Activated CD4-positive, alpha-beta memory T cell treated with anti-CD3 and anti-CD28 coated beads for 36 hours (primary cell): ENCODE results near the gene ARHGAP45. TPM values are rescaled to one million over a fixed set of nuclear protein-coding genes. Genes with fewer than 3 reads are reported as not detected.

Source experiments
- CTCF ChIA-PET: fragments of 350-600 bp; sonication (Branson Sonifier 250); formaldehyde crosslinking; loops from one replicate; lab custom pipeline; 2021; ENCODE audit warnings: antibody characterized with exemption, inconsistent platforms; lab: Charles Lee
- POLR2A ChIA-PET: fragments of 350-600 bp; sonication (Branson Sonifier 250); formaldehyde crosslinking; loops from one replicate; lab custom pipeline; 2021; ENCODE audit warnings: antibody characterized with exemption; lab: Charles Lee
- DNase-seq: peaks from one replicate; pipeline ENCODE4 v3.0.0-alpha.2; 2020
- H3K27ac Mint-ChIP-seq: one replicate; pipeline ENCODE4 v1.8.0; 2021; ENCODE audit warnings: mixed read lengths
- H3K27me3 Mint-ChIP-seq: one replicate; pipeline ENCODE4 v1.8.0; 2021; ENCODE audit warnings: mixed read lengths
- H3K36me3 Mint-ChIP-seq: one replicate; pipeline ENCODE4 v1.8.0; 2021; ENCODE audit warnings: mixed read lengths
- H3K4me1 Mint-ChIP-seq: one replicate; pipeline ENCODE4 v1.8.0; 2021; ENCODE audit warnings: low read depth, mixed read lengths
- H3K4me3 Mint-ChIP-seq: one replicate; pipeline ENCODE4 v1.8.0; 2021; ENCODE audit warnings: mild to moderate bottlenecking, mixed read lengths
- H3K9me3 Mint-ChIP-seq: one replicate; pipeline ENCODE4 v1.8.0; 2021; ENCODE audit warnings: mixed read lengths
- intact Hi-C: fragments of 100-400 bp; cut with micrococcal nuclease; formaldehyde crosslinking; loops from one replicate; pipeline ENCODE4 v1.15.1; 2023
- total RNA-seq, 2 experiments: library from RNA; stranded (reverse); gene quantifications; one replicate each; pipeline ENCODE4 v1.2.3, GENCODE V29; 2021

The ARHGAP45 gene
- total RNA-seq, 2 experiments from 2014 or later: 136 to 142 TPM

DNA sequence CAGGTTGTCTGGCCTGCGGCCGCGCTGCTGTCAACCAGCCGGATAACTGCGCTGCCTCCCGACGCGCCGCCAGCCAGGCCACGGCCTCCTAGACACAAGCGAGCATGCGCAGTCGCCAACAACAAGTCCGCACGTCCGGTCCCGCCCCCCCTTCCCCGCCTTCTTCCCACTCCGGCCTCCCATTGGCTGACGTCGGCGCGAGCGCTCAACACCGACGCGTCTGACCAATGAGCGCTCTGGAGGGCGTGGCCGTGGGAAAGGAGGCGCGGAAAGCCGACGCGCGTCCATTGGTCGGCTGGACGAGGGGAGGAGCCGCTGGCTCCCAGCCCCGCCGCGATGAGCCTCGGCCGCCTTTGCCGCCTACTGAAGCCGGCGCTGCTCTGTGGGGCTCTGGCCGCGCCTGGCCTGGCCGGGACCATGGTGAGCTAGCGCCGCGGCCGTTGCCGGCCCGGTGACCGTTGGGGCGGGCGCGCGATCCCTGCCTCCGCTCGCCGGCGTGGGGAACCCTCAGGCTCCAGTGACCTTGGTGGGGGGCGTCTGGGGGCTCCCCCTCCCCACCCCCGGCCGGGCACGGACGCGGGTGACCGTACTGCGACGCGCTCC lies 36.8 kb downstream of the ARHGAP45 start, which contains the start of gene GPX4:
TSS of gene GPX4 (plus strand) at position 287 of the 603 bp plus-strand sequence. CDS start at position 337, 50 bp downstream.
- peak; percentile 99 for DNase-seq
- peak within 1 kb of the TSS; percentile 75 for H3K4me3 Mint-ChIP-seq
- peaks cover 50% of the 10 kb centered on the region for H3K4me1 Mint-ChIP-seq
- H3K36me3 Mint-ChIP-seq: peaks cover 5% of the 10 kb centered on the region
- no peaks in the 10 kb centered on the region for H3K27me3 Mint-ChIP-seq
- CTCF ChIA-PET: interaction anchor here (1.3 to 1.8 kb wide), 2 partner anchors 10 to 64 kb away, joined by 3 to 5 read pairs; no protein-coding TSS in a partner anchor
- intact Hi-C loops: loop anchor here (1.0 to 10.0 kb wide), 8 partner anchors 9 to 179 kb away; partner anchors contain the start of genes ARID3A, ATP5F1D, POLR2E and RNU6-2
- peak within 1 kb of the TSS; percentile 89 for H3K27ac Mint-ChIP-seq
- peaks cover 6% of the 10 kb centered on the region for H3K9me3 Mint-ChIP-seq
- POLR2A ChIA-PET: interaction anchor here (0.6 to 4.5 kb wide), 12 partner anchors 9 to 84 kb away, joined by 3 to 25 read pairs (median 4); partner anchors contain the start of genes ARHGAP45 and RNU6-2

DNA sequence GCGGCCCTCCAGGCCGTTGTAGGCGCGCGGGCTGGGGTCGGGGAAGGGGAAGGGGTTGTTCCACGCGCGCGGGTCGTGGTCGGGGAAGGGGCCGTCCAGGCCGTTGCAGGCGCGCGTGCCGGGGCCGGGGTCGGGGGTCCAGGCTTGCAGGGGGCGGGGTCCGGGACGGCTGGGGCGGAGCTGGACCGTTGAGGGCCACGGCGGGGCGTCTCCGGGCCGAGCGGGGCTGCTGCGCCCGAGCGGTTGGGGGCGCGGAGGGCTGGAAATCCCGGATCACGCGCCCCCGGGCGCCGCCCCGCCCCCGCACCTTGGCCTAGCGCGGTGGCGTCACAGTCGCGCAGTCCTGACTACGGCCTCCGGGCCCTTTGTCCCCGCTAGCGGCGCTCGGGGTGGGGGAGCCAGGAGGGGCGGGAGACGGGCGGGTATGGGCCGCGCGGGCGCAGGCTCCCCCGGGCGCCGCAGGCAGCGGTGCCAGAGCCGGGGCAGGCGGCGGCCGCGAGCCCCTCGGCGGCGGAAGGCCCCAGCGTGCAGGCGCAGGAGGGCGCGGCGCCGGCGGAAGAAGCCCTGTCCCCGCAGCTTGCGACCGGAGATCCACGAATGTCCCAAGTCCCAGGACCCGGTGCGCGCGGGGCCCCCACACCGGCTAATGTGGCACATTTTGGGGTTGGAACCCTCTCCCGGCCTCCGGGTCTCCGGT lies 37.5 kb downstream of the ARHGAP45 start:
- peak; percentile 78 for DNase-seq
- peak overlapping the region; percentile 75 for H3K4me3 Mint-ChIP-seq
- intact Hi-C loops: loop anchor here (5.0 to 10.0 kb wide), 3 partner anchors 88 to 180 kb away; partner anchors contain the start of genes ARID3A and ATP5F1D
- peaks cover 6% of the 10 kb centered on the region for H3K9me3 Mint-ChIP-seq
- H3K27ac Mint-ChIP-seq: no peak overlapping the region
- ChIA-PET POLR2A (interaction anchor here (0.6 to 4.5 kb wide), 9 partner anchors 10 to 164 kb away, joined by 3 to 25 read pairs (median 4); partner anchors contain the start of gene ARHGAP45), CTCF (interaction anchor here (1.1 to 1.8 kb wide), 4 partner anchors 9 to 40 kb away, joined by 3 to 5 read pairs (median 3); partner anchors contain the start of gene ARHGAP45)
- no peaks in the 10 kb centered on the region for H3K27me3 Mint-ChIP-seq
- peaks cover 43% of the 10 kb centered on the region for H3K4me1 Mint-ChIP-seq
- H3K36me3 Mint-ChIP-seq: peaks cover 5% of the 10 kb centered on the region

- Mint-ChIP-seq H3K27me3 (no peaks in the 10 kb centered on the region), H3K9me3 (no peaks in the 10 kb centered on the region), H3K4me1 (peaks cover 35% of the 10 kb centered on the region), H3K27ac (peak overlapping the region; percentile 23), H3K36me3 (peaks cover 8% of the 10 kb centered on the region), H3K4me3 (peak overlapping the region; percentile 75)
- no peak for DNase-seq
- CTCF ChIA-PET: interaction anchor here (1.1 to 1.8 kb wide), 4 partner anchors 8 to 40 kb away, joined by 3 to 5 read pairs (median 3); partner anchors contain the start of gene ARHGAP45
- intact Hi-C loops: loop anchor here (10.0 kb wide), 1 partner anchor 180 kb away; the partner anchor contains the start of gene ARID3A
- POLR2A ChIA-PET: interaction anchor here (0.8 to 4.5 kb wide), 6 partner anchors 11 to 164 kb away, joined by 3 to 25 read pairs (median 6); partner anchors contain the start of gene ARHGAP45
Observed at GRCh38 chr19:1105008-1105872, 38.3 kb downstream of the ARHGAP45 start.

DNA sequence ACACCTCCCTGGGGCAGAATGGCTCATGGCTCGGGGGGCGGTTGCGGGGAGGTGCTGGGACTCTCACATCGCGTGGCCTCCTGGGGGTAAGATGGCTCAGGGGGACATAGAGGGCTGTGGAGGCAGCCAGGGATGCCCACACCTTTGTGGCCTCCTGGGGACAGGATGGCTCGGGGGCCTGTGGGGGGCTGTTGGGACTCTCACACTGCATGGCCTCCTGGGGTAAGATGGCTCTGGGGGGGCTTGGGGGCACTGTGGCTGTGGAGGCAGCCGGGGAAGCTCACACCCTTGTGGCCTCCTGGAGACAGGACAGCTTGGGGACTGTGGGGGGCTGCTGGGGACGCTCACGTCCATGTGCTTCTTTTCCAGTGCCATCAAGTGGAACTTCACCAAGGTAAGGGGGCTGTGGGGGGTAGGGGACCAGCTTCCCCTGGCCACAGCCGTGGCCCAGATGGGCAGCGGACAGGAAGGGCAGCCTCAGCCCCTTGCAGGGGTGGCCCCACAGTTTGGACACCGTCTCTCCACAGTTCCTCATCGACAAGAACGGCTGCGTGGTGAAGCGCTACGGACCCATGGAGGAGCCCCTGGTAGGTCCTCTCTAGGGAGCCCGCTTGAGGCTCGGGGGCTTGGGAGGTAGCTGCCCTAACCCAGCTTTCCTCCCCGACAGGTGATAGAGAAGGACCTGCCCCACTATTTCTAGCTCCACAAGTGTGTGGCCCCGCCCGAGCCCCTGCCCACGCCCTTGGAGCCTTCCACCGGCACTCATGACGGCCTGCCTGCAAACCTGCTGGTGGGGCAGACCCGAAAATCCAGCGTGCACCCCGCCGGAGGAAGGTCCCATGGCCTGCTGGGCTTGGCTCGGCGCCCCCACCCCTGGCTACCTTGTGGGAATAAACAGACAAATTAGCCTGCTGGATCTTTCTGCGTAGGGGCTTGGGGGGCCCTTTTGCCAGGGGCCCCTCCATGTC lies 39.2 kb downstream of the ARHGAP45 start:
- Mint-ChIP-seq H3K4me1 (peaks cover 33% of the 10 kb centered on the region), H3K27me3 (no peaks in the 10 kb centered on the region), H3K27ac (peak overlapping the region; percentile 23), H3K36me3 (peaks cover 8% of the 10 kb centered on the region), H3K9me3 (no peaks in the 10 kb centered on the region), H3K4me3 (peak overlapping the region; percentile 49)
- intact Hi-C loops: loop anchor here (10.0 kb wide), 1 partner anchor 181 kb away; the partner anchor contains the start of gene ARID3A
- CTCF ChIA-PET: no interaction called here
- POLR2A ChIA-PET: interaction anchor here (0.7 to 1.5 kb wide), 2 partner anchors 25 to 34 kb away, joined by 3 to 9 read pairs; no protein-coding TSS in a partner anchor
- DNase-seq: no peak

- no peaks in the 10 kb centered on the region for H3K27me3 Mint-ChIP-seq
- intact Hi-C loops: loop anchor here (10.0 kb wide), 1 partner anchor 182 kb away; the partner anchor contains the start of gene ARID3A
- DNase-seq: no peak
- ChIA-PET POLR2A (interaction anchor here (0.7 to 1.5 kb wide), 3 partner anchors 24 to 34 kb away, joined by 3 to 9 read pairs (median 3); no protein-coding TSS in a partner anchor), CTCF (no interaction called here)
- no peaks in the 10 kb centered on the region for H3K9me3 Mint-ChIP-seq
- peaks cover 11% of the 10 kb centered on the region for H3K36me3 Mint-ChIP-seq
- H3K4me1 Mint-ChIP-seq: peaks cover 25% of the 10 kb centered on the region
- no peak overlapping the region for H3K4me3 Mint-ChIP-seq
- H3K27ac Mint-ChIP-seq: peak overlapping the region; percentile 33
Observed at GRCh38 chr19:1106841-1107660, 40.1 kb downstream of the ARHGAP45 start.

GRCh38 chr19:1107661-1108261 lies 40.8 kb downstream of the ARHGAP45 start:
- intact Hi-C loops: loop anchor here (10.0 kb wide), 1 partner anchor 183 kb away; the partner anchor contains the start of gene ARID3A
- Mint-ChIP-seq H3K4me3 (no peak overlapping the region), H3K36me3 (peaks cover 12% of the 10 kb centered on the region), H3K4me1 (peaks cover 17% of the 10 kb centered on the region), H3K27ac (no peak overlapping the region), H3K9me3 (no peaks in the 10 kb centered on the region), H3K27me3 (no peaks in the 10 kb centered on the region)
- ChIA-PET POLR2A (interaction anchor here (0.8 kb wide), 1 partner anchor 25 kb away, joined by 3 read pairs; no protein-coding TSS in a partner anchor), CTCF (interaction anchor here (0.5 kb wide), 1 partner anchor 86 kb away, joined by 3 read pairs; no protein-coding TSS in a partner anchor)
- DNase-seq: no peak

GRCh38 chr19:1108291-1109031 lies 41.5 kb downstream of the ARHGAP45 start:
- POLR2A ChIA-PET: interaction anchor here (0.8 kb wide), 1 partner anchor 26 kb away, joined by 3 read pairs; no protein-coding TSS in a partner anchor
- Mint-ChIP-seq H3K4me1 (peaks cover 12% of the 10 kb centered on the region), H3K27me3 (no peaks in the 10 kb centered on the region), H3K9me3 (no peaks in the 10 kb centered on the region), H3K36me3 (peaks cover 16% of the 10 kb centered on the region), H3K4me3 (no peak overlapping the region), H3K27ac (no peak overlapping the region)
- CTCF ChIA-PET: no interaction called here
- no peak for DNase-seq
- intact Hi-C loops: loop anchor here (10.0 kb wide), 1 partner anchor 184 kb away; the partner anchor contains the start of gene ARID3A

DNA sequence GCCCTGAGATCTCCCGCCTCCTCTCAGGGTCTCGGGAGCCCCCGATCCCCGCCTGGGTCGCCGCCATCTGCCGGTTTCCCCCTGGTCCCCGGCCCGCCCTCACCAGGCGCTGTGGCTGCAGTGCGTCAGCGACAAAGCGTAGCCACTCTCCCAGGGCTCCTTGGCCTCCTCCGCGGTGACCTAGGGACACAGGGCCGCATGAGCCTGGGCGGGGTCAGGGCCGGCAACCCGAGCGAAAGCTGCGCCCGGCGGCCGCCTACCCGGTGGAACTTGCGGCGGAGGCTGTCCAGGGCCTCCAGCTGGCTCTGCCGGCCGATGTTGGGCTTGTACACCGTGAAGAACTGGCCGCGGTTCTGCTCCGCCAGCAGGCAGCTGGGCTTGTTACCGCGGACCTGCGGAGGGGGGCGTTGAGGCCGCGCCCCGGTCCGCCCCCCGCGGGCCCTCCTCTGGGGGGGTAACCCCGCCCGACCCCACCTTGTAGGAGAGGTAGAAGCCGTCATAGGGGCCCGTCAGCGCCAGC lies 42.1 kb downstream of the ARHGAP45 start:
- no peaks in the 10 kb centered on the region for H3K27me3 Mint-ChIP-seq
- H3K36me3 Mint-ChIP-seq: peaks cover 17% of the 10 kb centered on the region
- H3K27ac Mint-ChIP-seq: no peak overlapping the region
- H3K9me3 Mint-ChIP-seq: no peaks in the 10 kb centered on the region
- POLR2A ChIA-PET: no interaction called here
- H3K4me3 Mint-ChIP-seq: no peak overlapping the region
- intact Hi-C loops: loop anchor here (10.0 kb wide), 1 partner anchor 184 kb away; the partner anchor contains the start of gene ARID3A
- CTCF ChIA-PET: no interaction called here
- peaks cover 11% of the 10 kb centered on the region for H3K4me1 Mint-ChIP-seq
- no peak for DNase-seq
